ENCODE data around the gene EPHA3.
"Not testable (repeated sequence)": the region's sequence is repeated elsewhere in the genome, so short reads cannot be mapped to it uniquely, and the experiment has no call there.

EPHA3 gene

GRCh38 chr3:89297199-89297598 is 189.8 kb downstream of the EPHA3 start:
- DNase-seq, result no peak

GRCh38 chr3:89300526-89300925 is 193.1 kb downstream of the EPHA3 start:
- no peak for DNase-seq

GRCh38 chr3:89300981-89301380 is 193.6 kb downstream of the EPHA3 start:
- no peak for DNase-seq

GRCh38 chr3:89303701-89304100 is 196.3 kb downstream of the EPHA3 start:
- DNase-seq, result no peak

- DNase-seq, result no peak
These were observed 199.1 kb downstream of the EPHA3 start for GRCh38 chr3:89306540-89306939.

- no peak for DNase-seq
These were observed 204.2 kb downstream of the EPHA3 start for GRCh38 chr3:89311581-89311980.

GRCh38 chr3:89312141-89312540 is 204.7 kb downstream of the EPHA3 start:
- DNase-seq, result no peak

GRCh38 chr3:89314454-89315098 is 207.2 kb downstream of the EPHA3 start:
- peak in 1 of 2 experiments; percentile 2 for DNase-seq

GRCh38 chr3:89315750-89316470 is 208.5 kb downstream of the EPHA3 start:
- no peak for DNase-seq

GRCh38 chr3:89320186-89320585 is 212.8 kb downstream of the EPHA3 start:
- DNase-seq, result no peak

GRCh38 chr3:89326997-89327396 is 219.6 kb downstream of the EPHA3 start:
- no peak for DNase-seq

- no peak for DNase-seq
These were observed 225.0 kb downstream of the EPHA3 start for GRCh38 chr3:89332386-89332785.

- no peak for DNase-seq
These were observed 225.4 kb downstream of the EPHA3 start for GRCh38 chr3:89332793-89333192.

GRCh38 chr3:89335693-89336092 is 228.3 kb downstream of the EPHA3 start:
- no peak for DNase-seq

GRCh38 chr3:89340408-89340807 is 233.0 kb downstream of the EPHA3 start:
- no peak for DNase-seq

- DNase-seq, result no peak
These were observed 236.7 kb downstream of the EPHA3 start for GRCh38 chr3:89344076-89344475.

- DNase-seq, result not testable (repeated sequence)
These were observed 243.5 kb downstream of the EPHA3 start for GRCh38 chr3:89350935-89351334.

GRCh38 chr3:89353465-89353864 is 246.0 kb downstream of the EPHA3 start:
- DNase-seq, result no peak

GRCh38 chr3:89358281-89358680 is 250.9 kb downstream of the EPHA3 start:
- DNase-seq, result no peak

- no peak for DNase-seq
These were observed 252.7 kb downstream of the EPHA3 start for GRCh38 chr3:89360156-89360555.

GRCh38 chr3:89362496-89362895 is 255.1 kb downstream of the EPHA3 start:
- no peak for DNase-seq

- no peak for DNase-seq
These were observed 255.8 kb downstream of the EPHA3 start for GRCh38 chr3:89363171-89363570.

- no peak for DNase-seq
These were observed 256.9 kb downstream of the EPHA3 start for GRCh38 chr3:89364314-89364713.

- no peak for DNase-seq
These were observed 259.7 kb downstream of the EPHA3 start for GRCh38 chr3:89367166-89367565.

GRCh38 chr3:89368846-89369245 is 261.4 kb downstream of the EPHA3 start:
- no peak for DNase-seq

Data from NCI-H526 (cell line).